ENCODE results near the gene HES5.

GRCh38 chr1:2520806-2521205 lies 9.3 kb downstream of the HES5 start:
- TF ChIP-seq TARDBP (IDR thresholded peaks at IDR 0.05) (no peak), FOXM1 (IDR thresholded peaks at IDR 0.05; ENCODE audit: borderline replicate concordance) (no peak), ELF4 (IDR thresholded peaks at IDR 0.05) (no peak), SP1 (IDR thresholded peaks at IDR 0.05) (no peak), LEF1 (IDR thresholded peaks at IDR 0.05; ENCODE audit: borderline replicate concordance) (no peak), ARNT (IDR thresholded peaks at IDR 0.05) (no peak), BHLHE40 (IDR thresholded peaks at IDR 0.05; ENCODE audit: borderline replicate concordance) (no peak), HDGF (IDR thresholded peaks at IDR 0.05; ENCODE audit: borderline replicate concordance) (no peak)
